GM19452 (cell line): ENCODE data around the gene TSC1.

Experiments used
- ATAC-seq: cut with Tn5 transposase; IDR thresholded peaks from one replicate; pipeline ENCODE4 v1.9.1; 2021; ENCODE audit not compliant: unreplicated experiment

The TSC1 gene

DNA sequence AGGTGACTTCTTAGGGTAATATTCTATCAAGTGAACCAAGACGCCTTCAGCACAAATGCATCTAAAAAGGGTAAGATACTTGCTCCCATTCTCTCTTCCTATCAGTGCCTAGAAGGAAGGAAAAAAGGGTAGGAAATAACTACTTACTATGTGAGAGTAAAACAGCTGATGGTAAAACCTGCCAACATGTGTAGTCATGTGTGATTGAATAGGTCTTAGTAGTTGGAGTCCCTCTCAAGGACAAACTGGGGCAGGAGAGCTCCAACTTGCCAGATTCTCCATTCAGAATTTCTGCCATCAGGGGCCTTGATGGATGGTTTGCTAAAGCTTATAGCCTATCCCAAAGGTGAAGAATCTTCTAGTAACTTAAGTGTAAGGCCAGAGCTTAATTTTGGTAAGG, 5.2 kb downstream of the TSC1 start:
- ATAC-seq: no peak

DNA sequence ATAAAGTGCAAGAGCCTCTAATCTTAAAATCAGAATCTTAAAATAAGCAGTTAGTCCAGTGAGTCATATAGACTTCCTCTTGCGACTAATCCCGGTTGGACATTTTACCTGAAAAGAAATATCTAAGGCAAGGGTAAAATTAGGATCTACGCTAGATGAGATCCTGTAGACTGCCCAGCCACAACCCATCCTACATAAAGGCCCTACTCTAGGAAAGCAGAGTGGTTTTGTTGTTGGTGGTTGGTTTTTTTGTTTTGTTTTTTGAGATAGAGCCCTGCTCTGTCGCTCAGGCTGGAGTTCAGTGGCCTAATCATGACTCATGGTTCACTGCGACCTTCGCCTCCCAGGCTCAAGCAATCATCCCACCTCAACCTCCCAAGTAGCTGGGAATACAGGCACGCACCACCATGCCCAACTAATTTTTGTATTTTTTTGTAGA, 6.9 kb downstream of the TSC1 start:
- no peak for ATAC-seq

DNA sequence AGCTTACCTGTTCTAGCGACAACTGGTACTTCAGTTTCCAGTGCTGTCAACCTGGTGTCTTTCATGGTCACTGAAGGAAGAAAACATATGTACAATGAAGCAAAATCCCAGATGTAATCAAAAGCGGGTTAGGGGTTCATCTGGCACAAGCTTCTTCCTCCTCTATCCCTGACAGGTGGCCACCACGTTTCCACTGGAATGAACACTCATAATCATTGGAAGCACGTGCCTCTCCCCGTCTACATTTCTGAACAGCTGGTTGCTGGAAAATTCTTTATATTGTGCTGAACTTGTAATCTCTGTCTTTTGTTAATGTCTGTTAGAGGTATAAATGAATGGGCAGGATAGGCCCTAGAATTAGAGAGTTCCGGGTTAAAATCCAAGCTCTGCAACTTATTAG, 9.4 kb downstream of the TSC1 start:
- ATAC-seq: no peak

DNA sequence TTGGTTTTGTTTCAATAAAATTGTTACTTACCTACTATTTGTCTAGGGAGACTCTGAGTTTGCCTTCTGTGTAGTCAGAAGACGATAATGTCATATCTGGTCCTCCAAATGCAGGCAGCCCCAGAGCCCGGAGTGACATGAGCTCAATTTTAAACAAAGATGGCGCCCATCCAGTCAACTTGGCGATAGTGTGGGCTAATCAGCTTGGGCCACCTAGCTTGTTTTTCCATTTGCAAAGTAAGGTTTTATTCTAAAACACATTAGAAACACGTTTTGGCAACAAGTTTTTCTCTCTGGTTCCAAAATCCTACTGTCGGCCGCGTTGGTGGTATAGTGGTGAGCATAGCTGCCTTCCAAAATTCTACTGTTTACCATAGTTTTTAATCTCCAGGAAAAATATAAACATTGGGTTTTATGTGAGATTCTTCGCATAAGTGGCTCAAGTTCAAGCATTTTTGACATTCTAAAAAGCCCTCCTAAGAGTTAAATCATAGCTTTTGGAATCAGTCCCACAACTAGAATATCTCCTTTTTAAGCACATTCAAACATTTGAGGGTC, 13.2 kb downstream of the TSC1 start:
- no peak for ATAC-seq

DNA sequence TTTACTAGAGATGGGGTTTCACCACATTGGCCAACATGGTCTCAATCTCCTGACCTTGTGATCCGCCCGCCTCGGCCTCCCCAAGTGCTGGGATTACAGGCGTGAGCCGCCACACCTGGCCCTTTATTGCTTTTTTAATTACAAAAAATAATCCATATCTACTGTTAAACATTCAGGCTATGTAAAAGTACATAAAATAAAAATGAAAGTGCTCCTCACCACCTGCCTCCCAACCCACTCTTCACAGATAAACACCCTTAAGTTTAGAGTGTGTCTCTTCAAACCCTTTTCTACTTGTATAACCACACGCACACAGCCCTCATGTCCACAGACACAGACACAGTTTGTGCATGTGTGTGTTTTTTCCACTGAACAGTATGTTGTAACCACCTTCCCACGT, 16.7 kb downstream of the TSC1 start:
- no peak for ATAC-seq

DNA sequence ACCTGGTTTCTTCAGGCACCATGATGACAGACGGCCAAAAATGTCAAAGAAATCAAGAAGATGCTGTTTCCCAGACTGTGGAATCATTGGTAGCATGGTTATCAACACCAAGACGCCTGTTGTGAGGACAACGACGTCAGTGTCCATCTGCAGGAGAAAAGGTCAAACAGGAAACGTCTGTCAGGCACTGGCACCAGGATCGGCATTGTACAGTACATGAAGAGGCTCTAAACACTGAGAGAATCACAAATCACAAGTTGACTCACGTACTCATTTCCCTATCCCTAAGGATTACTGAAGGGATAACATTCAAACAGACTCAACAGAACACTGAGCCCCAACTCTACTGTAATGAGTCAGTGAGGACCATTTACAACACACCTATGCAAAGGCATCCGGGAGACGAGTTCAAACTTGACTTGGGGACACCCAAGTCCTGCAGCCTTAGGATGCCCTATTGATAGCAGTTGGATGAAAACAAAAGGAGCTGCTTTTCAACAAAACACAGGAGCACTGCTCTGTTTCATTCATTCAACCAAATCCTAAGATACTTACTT, 21.0 kb downstream of the TSC1 start:
- no peak for ATAC-seq

DNA sequence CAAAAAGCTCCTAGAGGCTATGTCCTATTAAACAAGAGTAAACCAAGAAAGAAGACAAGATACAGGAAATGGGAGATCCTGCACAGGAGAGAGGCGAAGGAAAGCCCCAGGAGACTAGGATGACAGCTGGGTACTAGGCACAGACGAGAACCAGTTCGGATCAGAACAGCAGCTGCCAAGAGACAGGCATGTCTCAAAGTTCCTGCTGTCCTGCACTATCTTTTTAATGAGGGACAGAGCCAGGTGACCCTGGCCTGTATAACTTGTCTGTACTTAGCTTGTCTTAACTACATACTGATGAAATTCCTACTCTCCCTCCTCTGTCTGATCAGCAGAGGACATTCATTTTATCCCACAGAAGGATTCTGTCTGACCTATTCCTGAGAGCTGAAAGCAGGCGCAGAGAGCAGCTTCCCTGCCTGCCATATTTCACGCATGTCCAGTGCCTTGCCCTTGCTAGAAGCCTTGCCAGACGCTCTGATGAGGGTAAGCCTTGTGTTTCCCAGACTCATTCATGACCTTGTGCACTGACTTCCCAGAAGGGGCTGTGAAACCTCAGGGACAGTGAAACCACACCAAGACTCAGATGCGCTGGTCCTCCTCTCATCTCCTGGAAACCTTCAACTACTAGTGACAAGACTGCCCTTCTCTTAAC, 24.7 kb downstream of the TSC1 start:
- no peak for ATAC-seq

DNA sequence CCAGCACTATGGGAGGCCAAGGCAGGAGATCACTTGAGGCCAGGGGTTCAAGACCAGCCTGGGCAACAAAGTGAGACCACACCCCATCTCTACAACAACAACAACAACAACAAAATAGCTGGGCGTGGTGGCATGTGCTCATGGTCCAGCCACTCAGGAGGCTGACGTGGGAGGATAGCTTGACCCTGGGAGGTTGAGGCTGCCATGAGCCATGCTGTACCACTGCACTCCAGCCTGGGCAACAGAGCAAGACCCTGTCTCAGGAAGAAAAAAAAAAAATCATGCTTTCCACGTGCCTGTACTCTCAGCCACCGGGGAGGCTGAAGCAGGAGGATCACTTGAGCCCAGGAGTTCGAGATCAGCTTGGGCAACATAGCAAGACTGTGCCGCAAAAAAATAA, 29.5 kb downstream of the TSC1 start:
- no peak for ATAC-seq

DNA sequence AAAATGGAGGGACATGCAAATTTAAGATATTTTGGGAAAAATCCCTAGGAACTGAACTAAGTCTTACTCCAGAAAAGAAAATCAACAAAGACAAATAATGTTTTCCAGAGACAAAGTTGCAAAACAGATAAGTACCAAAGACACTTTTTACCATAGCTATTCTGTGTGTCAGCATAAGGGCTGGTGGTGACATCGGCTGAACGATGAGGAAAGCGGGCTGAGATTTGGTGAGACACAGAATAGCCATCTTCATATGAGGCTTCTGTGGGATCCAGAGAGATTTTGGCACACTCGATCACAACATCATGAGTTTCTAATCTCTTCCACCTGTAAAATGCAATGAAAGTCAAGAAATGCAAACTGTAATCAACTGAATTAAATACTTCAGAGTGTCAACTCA, 32.3 kb downstream of the TSC1 start:
- ATAC-seq: no peak

DNA sequence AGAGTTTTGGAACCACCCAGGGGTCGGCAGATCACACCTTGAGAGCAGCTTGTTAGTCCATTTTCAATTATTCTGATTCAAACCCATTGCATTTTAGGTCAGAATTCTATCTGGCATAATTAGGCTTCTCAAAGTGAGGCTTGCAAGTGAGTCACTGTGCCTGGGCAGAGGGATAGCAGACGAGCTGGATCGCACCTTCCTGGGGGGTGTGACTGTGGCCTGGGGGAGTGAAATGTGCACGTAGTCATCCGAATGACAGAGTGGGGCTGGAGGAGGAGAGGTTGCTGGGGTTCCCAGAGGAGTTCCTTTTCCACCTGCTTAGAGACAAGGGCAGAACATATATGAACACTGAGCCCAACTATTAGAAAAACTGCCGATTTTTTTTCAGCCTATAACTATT, 34.0 kb downstream of the TSC1 start:
- ATAC-seq: no peak

DNA sequence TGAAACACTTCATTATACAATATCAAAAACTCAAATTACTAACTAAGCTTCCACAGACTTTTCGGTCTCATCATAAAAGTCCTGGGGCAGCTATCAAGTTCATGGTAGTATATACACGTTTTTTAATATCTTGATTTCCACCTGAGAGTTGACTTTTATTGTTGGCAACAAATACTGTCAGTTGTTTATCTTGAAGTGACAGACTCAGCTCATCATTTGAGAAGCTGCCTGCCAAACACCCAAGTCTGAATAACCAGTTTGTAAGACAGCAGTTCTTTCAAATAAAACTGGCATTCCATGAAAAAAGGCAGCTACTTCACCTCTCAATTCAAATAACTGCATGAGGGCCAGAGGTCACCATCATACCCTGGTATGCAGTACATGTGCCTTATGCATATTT, 35.1 kb downstream of the TSC1 start:
- ATAC-seq: no peak

DNA sequence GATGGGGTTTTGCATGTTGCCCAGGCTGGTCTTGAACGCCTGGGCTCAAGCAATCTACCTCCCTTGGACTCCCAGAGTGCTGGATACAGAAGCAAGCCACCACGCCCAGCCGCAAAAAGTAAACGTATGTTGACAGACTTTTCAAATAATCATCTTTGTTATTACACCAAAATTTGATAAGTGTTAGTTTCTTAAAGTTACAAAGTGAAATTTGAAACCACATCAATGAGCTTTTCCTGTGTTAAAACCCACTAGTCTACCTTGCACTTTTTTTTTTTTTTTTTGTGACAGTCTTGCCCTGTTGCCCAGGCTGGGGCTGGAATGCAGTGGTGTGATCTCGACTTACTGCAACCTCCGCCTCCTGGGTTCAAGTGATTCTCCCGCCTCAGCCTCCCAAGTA, 35.8 kb downstream of the TSC1 start:
- no peak for ATAC-seq

DNA sequence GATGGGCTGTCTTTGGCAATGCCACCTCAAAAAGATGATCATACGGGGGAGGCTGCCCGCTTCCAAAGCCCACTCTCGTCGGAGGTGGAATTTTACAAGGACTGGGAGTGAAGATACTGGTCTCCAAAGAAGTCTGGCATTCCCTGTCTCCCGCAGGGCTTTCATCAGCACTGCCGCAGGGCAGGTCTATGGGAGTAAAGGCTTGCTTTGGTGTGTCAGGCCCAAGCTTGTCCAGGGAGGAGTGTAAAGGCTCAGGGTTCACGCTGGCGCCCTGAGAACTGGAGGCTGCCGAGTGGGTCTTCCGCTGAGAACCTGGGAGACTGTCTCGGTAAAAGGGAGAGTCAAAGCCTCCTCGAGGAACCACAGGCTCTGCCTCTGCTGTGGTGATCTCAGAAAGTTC, 38.7 kb downstream of the TSC1 start:
- ATAC-seq: no peak

DNA sequence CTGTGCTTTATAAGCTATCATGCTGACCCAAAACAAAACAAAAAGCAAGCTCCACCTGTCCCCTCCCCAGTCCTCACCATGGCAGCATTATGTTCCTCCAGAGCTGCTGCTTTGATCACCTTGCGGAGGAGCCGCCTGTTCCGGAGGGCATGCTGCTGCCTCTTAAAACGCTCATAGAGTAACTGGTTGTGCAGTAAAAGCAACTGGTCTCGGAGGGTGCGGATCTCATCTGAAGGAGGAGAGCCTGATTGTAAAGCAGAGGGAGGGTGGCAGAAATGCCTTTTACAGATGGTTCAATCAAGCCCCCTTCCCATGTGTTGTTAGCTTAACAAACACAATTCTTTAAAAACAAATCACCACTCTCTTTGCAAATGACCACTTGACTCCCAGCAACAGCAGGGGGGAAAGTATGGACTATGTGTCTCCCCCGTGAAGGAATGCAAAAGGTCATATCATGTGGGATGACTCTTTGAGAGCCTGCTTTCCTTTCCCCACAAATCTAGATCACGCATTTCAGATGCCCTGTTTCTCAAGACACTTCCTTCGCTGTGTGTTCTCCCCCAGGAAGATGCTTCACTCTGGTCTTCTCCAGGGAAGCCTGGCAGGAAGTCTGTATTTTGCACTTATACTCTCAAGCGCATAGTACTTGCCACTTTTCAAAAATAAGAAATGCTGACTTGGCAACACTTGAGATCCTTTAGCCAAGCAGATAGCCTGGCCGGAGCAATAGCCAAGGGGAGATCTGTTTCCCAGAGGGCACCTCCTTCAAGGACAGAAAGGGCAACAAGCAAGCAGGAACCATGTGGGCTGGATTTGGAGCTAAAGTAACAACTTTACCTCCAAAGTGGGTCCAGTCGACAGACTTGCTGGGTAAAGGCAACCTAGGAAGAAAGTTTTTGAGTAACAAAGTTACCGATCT, 40.6 kb downstream of the TSC1 start:
- ATAC-seq: no peak

DNA sequence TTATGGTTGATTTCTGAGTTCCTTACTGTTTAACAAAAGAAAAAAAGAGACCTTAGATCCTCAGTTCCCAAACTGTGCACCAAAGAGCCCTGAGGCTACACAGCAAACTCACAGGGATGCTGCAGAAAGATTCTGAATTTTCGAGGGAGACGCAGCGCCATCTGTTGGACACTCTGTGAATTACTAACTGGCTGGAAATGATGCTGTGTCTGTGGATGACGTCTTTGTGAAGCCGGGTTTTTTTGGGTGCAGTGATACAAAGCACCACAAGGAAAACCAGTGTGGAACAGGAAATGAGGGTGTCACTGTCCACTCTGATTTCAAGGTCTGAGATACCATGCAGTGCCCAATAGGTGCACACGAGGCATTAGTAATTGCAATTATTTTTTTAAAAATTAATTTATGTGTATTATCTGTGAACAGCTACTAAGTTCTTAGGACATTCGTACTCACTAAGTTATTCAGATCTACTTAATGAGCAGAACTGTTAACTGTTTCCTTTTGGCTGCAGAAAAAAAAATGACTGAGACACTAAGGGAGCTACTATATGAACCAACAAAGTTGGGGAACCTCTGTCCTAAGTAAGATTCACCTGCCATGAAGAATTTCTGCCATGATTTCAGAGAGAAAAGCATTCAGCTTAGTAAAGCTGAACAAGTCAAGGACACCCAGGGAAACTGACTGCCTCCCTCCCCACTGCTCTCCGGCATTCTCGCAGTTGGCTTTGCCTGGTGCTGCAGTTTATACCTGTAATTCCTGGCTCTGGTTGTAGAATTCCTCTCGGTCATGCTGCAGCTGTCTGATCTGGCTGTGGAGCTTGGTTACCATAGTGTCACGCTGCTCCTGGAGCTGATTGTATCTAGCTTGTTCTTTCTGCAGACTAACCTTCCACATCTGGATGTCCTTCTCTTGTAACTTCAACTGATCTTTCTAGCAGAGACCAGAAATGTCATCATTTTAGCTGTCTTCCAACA, 42.3 kb downstream of the TSC1 start:
- ATAC-seq: no peak

DNA sequence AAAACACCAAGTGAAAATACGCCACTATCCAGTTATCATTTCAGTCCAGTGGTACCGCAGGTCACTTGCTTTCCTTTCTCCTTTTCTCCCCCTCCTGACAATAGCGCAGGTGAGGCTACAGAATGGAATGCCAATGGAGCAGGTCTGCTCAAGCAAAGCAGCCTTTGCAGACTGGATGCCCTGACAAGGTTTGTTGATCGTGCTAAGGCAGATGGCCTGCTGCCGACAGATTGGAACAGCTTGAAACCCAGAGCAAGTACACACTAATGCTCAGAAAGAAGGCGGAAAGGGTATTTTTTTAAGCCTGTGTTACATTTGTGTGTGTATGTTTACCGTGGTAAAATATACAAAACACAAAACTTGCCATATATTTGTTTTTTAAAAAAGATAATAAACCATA, 46.4 kb downstream of the TSC1 start:
- no peak for ATAC-seq

DNA sequence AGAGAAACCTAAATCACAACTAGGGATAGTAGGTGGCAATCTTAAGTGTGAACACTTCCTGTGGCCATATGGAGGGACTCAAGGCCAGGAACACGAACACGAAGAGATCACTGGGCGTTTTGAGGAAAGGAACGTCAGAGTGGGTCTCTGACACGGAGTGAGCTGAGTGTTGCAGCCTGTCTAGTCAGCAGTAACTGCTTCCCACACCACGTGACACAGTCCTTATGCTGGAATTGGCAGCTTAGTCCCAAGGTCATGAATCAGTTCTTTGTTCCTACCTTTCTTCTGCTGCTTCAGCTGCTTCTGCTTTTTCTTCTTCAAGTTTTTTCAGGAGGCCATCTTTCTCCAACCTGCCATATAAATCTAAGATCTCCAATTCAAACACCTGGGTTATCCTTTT, 47.5 kb downstream of the TSC1 start:
- no peak for ATAC-seq

DNA sequence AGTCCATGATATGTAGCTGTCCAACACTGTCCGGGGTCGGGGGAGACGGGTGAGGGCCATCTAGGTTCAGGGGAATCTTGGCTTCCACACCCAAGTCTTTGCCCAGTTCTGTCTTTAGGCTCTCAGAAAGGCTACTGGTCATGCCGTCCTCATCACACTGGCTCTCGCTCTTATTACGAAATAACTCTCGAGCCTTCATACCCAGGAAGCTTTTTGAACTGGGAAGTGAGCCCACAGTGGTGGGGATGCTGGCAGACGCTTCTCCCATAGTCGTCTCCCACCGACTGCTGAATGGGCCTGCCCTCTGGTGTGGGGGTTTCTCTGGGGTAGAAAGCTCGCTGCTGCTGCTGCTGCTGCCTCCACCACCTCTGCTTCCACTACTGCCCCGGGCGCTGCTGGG, 48.2 kb downstream of the TSC1 start:
- ATAC-seq: no peak

DNA sequence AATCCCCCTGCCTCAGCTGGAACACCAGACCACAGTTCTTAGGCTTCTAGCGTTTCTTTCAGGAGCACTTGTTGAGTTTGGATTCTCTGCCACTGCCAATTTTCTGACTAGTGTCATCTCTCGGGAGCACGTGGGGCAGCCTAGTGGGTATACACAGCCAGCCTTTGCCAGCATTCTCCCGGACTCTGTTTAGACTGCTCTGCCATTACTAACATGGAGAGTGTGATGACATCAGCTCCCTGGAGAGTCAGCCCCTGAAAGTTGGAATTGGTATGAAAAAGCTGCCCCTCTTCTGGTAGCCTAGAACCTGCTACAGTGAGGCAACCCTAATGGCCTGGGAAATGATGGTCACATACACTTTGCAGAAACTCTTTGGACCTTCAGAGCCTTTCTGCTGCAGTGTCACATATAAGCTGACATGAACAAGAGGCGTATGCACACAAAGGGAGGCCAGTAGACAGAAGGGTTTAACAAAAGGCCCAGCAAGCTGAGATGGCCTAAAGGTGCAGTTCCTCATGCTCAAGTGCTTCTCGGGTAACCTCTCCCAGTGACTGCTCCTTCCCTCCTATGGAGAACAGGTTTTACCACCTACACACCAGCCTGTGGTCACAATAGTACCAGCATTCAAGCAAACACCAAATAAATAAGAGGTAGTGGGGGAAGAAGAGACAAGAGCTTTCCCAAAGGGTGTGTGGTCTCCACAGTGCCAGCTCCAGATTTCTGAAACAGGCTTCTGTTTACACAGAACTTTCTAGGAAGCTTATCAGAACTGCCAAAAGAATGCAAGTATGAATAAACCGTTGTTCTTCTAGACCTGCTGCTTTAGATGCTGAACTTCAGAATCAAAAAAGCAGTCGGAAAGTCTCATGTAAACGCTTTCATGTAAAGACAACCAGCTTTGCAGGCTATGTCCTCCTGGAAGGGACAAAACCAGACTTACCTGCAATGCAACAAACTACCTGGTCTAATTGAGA, 49.3 kb downstream of the TSC1 start:
- ATAC-seq: no peak

DNA sequence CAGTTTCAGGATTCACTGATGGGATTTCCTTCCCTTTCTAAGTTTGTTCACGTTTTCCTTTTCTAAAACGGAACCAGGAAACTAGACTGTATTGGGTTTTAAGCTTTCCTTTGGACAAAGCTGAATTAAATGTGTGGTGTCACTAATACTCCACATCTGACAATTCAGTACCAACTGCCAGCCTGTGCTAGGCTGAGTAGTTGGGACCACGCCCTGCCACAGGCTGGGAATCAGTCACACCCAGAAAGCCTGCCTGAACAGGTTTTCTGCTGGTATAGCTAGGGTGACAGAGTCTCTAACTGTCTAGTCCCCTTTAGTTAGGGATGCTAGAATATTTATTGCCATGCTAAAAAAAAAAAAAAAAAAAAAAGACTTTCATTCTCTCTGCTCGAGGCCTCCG, 50.1 kb downstream of the TSC1 start:
- ATAC-seq: no peak
